Measurements from ENCODE around the gene CDC42SE2. TPM values are rescaled to one million over a fixed set of nuclear protein-coding genes. Genes with fewer than 3 reads are reported as not detected.
"Not testable (repeated sequence)": the region's sequence is repeated elsewhere in the genome, so short reads cannot be mapped to it uniquely, and the experiment has no call there.

The CDC42SE2 gene
- total RNA-seq, 1 experiment from 2014 or later, result 23.2 TPM

- peaks cover 1 to 6% of the 10 kb centered on the region in 2 experiments for H3K9me3 Mint-ChIP-seq
- H3K23ac ChIP-seq (ENCODE audit: insufficient read length, low read depth, low read length), result no peak overlapping the region
- no peak overlapping the region for H2BK120ac ChIP-seq (ENCODE audit: low read depth, low read length, poor library complexity, severe bottlenecking)
- no peaks in the 10 kb centered on the region for H3K79me1 ChIP-seq (ENCODE audit: insufficient read depth, low read depth, low read length, poor library complexity, severe bottlenecking)
- no peak overlapping the region for H3K4me3 Mint-ChIP-seq
- no peak overlapping the region for H4K91ac ChIP-seq (ENCODE audit: insufficient read length, low read depth, low read length)
- peaks cover 13 to 14% of the 10 kb centered on the region in 2 experiments for H3K4me1 Mint-ChIP-seq
- H3K27me3 ChIP-seq (ENCODE audit: insufficient read depth, low read length), result no peaks in the 10 kb centered on the region
- H3K4ac ChIP-seq (ENCODE audit: low read depth, low read length), result no peak overlapping the region
- H2BK20ac ChIP-seq (ENCODE audit: low read depth, low read length, poor library complexity, severe bottlenecking), result no peak overlapping the region
- no peak overlapping the region for H3K9ac ChIP-seq (ENCODE audit: extremely low read depth, insufficient read length, low read length)
- H4K20me1 ChIP-seq (ENCODE audit: control insufficient read depth, insufficient read depth, insufficient read length), result no peaks in the 10 kb centered on the region
- no peaks in the 10 kb centered on the region for H3K23me2 ChIP-seq (ENCODE audit: insufficient read length, low read depth, low read length, poor library complexity, severe bottlenecking)
- no peak overlapping the region for H2BK5ac ChIP-seq (ENCODE audit: insufficient read length, low read length)
- H3T11ph ChIP-seq (ENCODE audit: low read length), result no peak overlapping the region
- H4K5ac ChIP-seq (ENCODE audit: insufficient read length, low read depth, low read length), result no peak overlapping the region
- no peak overlapping the region for H2AFZ ChIP-seq (ENCODE audit: low read length)
- TF ChIP-seq, protein P1, sequence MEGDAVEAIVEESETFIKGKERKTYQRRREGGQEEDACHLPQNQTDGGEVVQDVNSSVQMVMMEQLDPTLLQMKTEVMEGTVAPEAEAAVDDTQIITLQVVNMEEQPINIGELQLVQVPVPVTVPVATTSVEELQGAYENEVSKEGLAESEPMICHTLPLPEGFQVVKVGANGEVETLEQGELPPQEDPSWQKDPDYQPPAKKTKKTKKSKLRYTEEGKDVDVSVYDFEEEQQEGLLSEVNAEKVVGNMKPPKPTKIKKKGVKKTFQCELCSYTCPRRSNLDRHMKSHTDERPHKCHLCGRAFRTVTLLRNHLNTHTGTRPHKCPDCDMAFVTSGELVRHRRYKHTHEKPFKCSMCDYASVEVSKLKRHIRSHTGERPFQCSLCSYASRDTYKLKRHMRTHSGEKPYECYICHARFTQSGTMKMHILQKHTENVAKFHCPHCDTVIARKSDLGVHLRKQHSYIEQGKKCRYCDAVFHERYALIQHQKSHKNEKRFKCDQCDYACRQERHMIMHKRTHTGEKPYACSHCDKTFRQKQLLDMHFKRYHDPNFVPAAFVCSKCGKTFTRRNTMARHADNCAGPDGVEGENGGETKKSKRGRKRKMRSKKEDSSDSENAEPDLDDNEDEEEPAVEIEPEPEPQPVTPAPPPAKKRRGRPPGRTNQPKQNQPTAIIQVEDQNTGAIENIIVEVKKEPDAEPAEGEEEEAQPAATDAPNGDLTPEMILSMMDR (conservative IDR thresholded peaks at IDR 0.05), result no peak
- H2AK5ac ChIP-seq (ENCODE audit: insufficient read length, low read length), result no peak overlapping the region
- no peak overlapping the region for H2BK12ac ChIP-seq (ENCODE audit: insufficient read length, low read depth, low read length)
- no peak overlapping the region for H3K27ac Mint-ChIP-seq
- H3K56ac ChIP-seq (ENCODE audit: insufficient read length, low read depth, low read length), result no peak overlapping the region
- H4K8ac ChIP-seq (replicated peaks; ENCODE audit: insufficient read length, low read depth, low read length), result no peak overlapping the region
- no peak overlapping the region for H3K27ac ChIP-seq (ENCODE audit: insufficient read length, low read depth, low read length)
- no peaks in the 10 kb centered on the region for H3K9me3 ChIP-seq (ENCODE audit: control insufficient read depth, low read depth, low read length)
- H3K14ac ChIP-seq (ENCODE audit: insufficient read depth, low read length), result no peak overlapping the region
- no peak overlapping the region for H3K18ac ChIP-seq (ENCODE audit: insufficient read length, low read depth, low read length)
- peaks cover under 1 to 2% (median under 1%) of the 10 kb centered on the region in 3 experiments for H3K36me3 Mint-ChIP-seq (ENCODE audit: insufficient read depth in 1 of 3, low read depth in 3 of 3)
- H3K4me1 ChIP-seq (ENCODE audit: insufficient read depth, low read length), result no peaks in the 10 kb centered on the region; the same call in 1 of the 2 replicates
- no CpG with 5 or more reads among the region's 5 CpGs for WGBS (ENCODE audit: extremely low coverage, insufficient read length, low lambda C conversion rate)
- H2BK15ac ChIP-seq (ENCODE audit: low read depth, low read length), result no peak overlapping the region
- H3K4me2 ChIP-seq (ENCODE audit: insufficient read depth, insufficient read length, low read length), result no peak overlapping the region
- no peaks in the 10 kb centered on the region; the same call in 1 of the 2 replicates for H3K79me2 ChIP-seq (ENCODE audit: insufficient read depth, low read length)
- no peaks in the 10 kb centered on the region for H3K27me3 Mint-ChIP-seq (ENCODE audit: low read depth)
- no peak for DNase-seq
These were observed 66.2 kb downstream of the CDC42SE2 start for GRCh38 chr5:131330031-131330430.

- H2BK15ac ChIP-seq (ENCODE audit: low read depth, low read length); DNase-seq; H4K5ac ChIP-seq (ENCODE audit: insufficient read length, low read depth, low read length); H3K56ac ChIP-seq (ENCODE audit: insufficient read length, low read depth, low read length); H3K23ac ChIP-seq (ENCODE audit: insufficient read length, low read depth, low read length); H3K79me2 ChIP-seq (ENCODE audit: insufficient read depth, low read length); H3K18ac ChIP-seq (ENCODE audit: insufficient read length, low read depth, low read length); H3K23me2 ChIP-seq (ENCODE audit: insufficient read length, low read depth, low read length, poor library complexity, severe bottlenecking); H2BK5ac ChIP-seq (ENCODE audit: insufficient read length, low read length); H3K27ac ChIP-seq (ENCODE audit: insufficient read length, low read depth, low read length); H3K79me1 ChIP-seq (ENCODE audit: insufficient read depth, low read depth, low read length, poor library complexity, severe bottlenecking); H2BK120ac ChIP-seq (ENCODE audit: low read depth, low read length, poor library complexity, severe bottlenecking); H3K27me3 ChIP-seq (ENCODE audit: insufficient read depth, low read length); H3K4me1 ChIP-seq (ENCODE audit: insufficient read depth, low read length); H3K4me1 Mint-ChIP-seq; H3K27me3 Mint-ChIP-seq (ENCODE audit: low read depth); H2AK5ac ChIP-seq (ENCODE audit: insufficient read length, low read length); H4K20me1 ChIP-seq (ENCODE audit: control insufficient read depth, insufficient read depth, insufficient read length); H3K4ac ChIP-seq (ENCODE audit: low read depth, low read length); H3K4me2 ChIP-seq (ENCODE audit: insufficient read depth, insufficient read length, low read length); H2AFZ ChIP-seq (ENCODE audit: low read length); H3K27ac Mint-ChIP-seq; H3T11ph ChIP-seq (ENCODE audit: low read length); H3K9ac ChIP-seq (ENCODE audit: extremely low read depth, insufficient read length, low read length); H3K4me3 Mint-ChIP-seq; H2BK20ac ChIP-seq (ENCODE audit: low read depth, low read length, poor library complexity, severe bottlenecking); H2BK12ac ChIP-seq (ENCODE audit: insufficient read length, low read depth, low read length); H4K91ac ChIP-seq (ENCODE audit: insufficient read length, low read depth, low read length); H4K8ac ChIP-seq (replicated peaks; ENCODE audit: insufficient read length, low read depth, low read length); H3K14ac ChIP-seq (ENCODE audit: insufficient read depth, low read length): not testable (repeated sequence)
- no CpG with 5 or more reads among the region's 4 CpGs for WGBS (ENCODE audit: extremely low coverage, insufficient read length, low lambda C conversion rate)
- H3K9me3 Mint-ChIP-seq, result peaks cover 45 to 49% of the 10 kb centered on the region in 2 experiments
- H3K36me3 Mint-ChIP-seq (ENCODE audit: insufficient read depth in 1 of 3, low read depth in 3 of 3), result peaks cover 35 to 51% (median 37%) of the 10 kb centered on the region in 3 experiments
- peaks cover 12% of the 10 kb centered on the region for H3K9me3 ChIP-seq (ENCODE audit: control insufficient read depth, low read depth, low read length)
These were observed 71.9 kb downstream of the CDC42SE2 start for GRCh38 chr5:131335756-131336155.
